K562 (cell line): Measurements from ENCODE around the gene URM1. TPM values are rescaled to one million over a fixed set of nuclear protein-coding genes. Genes with fewer than 3 reads are reported as not detected.

ENCODE experiments used
- ATF4 ChIP-seq: fragments of 450-650 bp; formaldehyde crosslinking; IDR thresholded peaks from 2 replicates; pipeline ENCODE4 v1.4.0; 2022; ENCODE audit warnings: mild to moderate bottlenecking, moderate library complexity
- CHCHD3 ChIP-seq: fragments of 250-450 bp; sonication (Bioruptor Pico); IDR thresholded peaks from 2 replicates; pipeline ENCODE4 v2.1.2; 2022; ENCODE audit warnings: mild to moderate bottlenecking
- CTCFL ChIP-seq: IDR thresholded peaks from 2 replicates; pipeline ENCODE4 v1.6.1; 2011; ENCODE audit warnings: borderline replicate concordance, low read depth, mild to moderate bottlenecking, moderate library complexity, low read length; ENCODE audit not compliant: insufficient read depth, poor library complexity, severe bottlenecking
- E2F5 ChIP-seq: sonication (generic); formaldehyde crosslinking; IDR thresholded peaks from 2 replicates; pipeline ENCODE4 v1.8.0; 2022; ENCODE audit warnings: mild to moderate bottlenecking, missing genetic modification reagents
- EWSR1 ChIP-seq: fragments of 450-650 bp; IDR thresholded peaks from 2 replicates; pipeline ENCODE4 v1.6.1; 2018; ENCODE audit warnings: borderline replicate concordance, mild to moderate bottlenecking, low read depth, moderate library complexity; ENCODE audit not compliant: partially characterized antibody
- FOXA3 ChIP-seq, 2 experiments: fragments of 450-650 bp in 1 of 2; sonication (generic) in 1 of 2; formaldehyde crosslinking; IDR thresholded peaks in 1 of 2; conservative IDR thresholded peaks in 1 of 2; 2 replicates each; pipeline versions ENCODE4 v1.4.0 to v1.8.0; 2020 to 2022; ENCODE audit warnings: mild to moderate bottlenecking in 2 of 2, missing genetic modification reagents in 1 of 2
- GTF3C2 ChIP-seq: IDR thresholded peaks from 3 replicates; pipeline ENCODE4 v1.6.1; 2011; ENCODE audit warnings: borderline replicate concordance, mild to moderate bottlenecking, moderate library complexity; ENCODE audit not compliant: insufficient read length; ENCODE audit errors: extremely low read depth
- HSF4 ChIP-seq: fragments of 250-450 bp; sonication (Bioruptor Pico); IDR thresholded peaks from 2 replicates; pipeline ENCODE4 v2.1.2; 2022; ENCODE audit warnings: mild to moderate bottlenecking, moderate library complexity, borderline replicate concordance
- KDM2B ChIP-seq: fragments of 250-450 bp; sonication (Bioruptor Pico); IDR thresholded peaks from 2 replicates; pipeline ENCODE4 v1.8.0; 2021; ENCODE audit warnings: mild to moderate bottlenecking, moderate library complexity
- NCOA4 ChIP-seq: fragments of 450-650 bp; IDR thresholded peaks from 2 replicates; pipeline ENCODE4 v1.6.1; 2018; ENCODE audit warnings: mild to moderate bottlenecking; ENCODE audit not compliant: partially characterized antibody
- NFE2L1 ChIP-seq: fragments of 450-650 bp; IDR thresholded peaks from 2 replicates; pipeline ENCODE4 v1.6.1; 2016; ENCODE audit warnings: missing genetic modification characterization, low read depth, mild to moderate bottlenecking, missing compliant biosample characterization, moderate library complexity, borderline replicate concordance
- SUPT5H ChIP-seq: fragments of 450-650 bp; IDR thresholded peaks from 2 replicates; pipeline ENCODE4 v1.6.1; 2016
- ZBTB34 ChIP-seq: fragments of 250-450 bp; sonication (Bioruptor Pico); IDR thresholded peaks from 2 replicates; pipeline ENCODE4 v1.8.0; 2021; ENCODE audit warnings: mild to moderate bottlenecking, moderate library complexity
- ZNF217 ChIP-seq: sonication (generic); formaldehyde crosslinking; IDR thresholded peaks from 2 replicates; pipeline ENCODE4 v1.8.0; 2022; ENCODE audit warnings: mild to moderate bottlenecking, missing genetic modification reagents
- ZNF431 ChIP-seq: sonication (generic); formaldehyde crosslinking; IDR thresholded peaks from 2 replicates; pipeline ENCODE4 v1.8.0; 2022; ENCODE audit warnings: mild to moderate bottlenecking, missing genetic modification reagents
- ZNF655 ChIP-seq: fragments of 250-450 bp; sonication (Bioruptor Pico); IDR thresholded peaks from 2 replicates; pipeline ENCODE4 v1.5.0; 2021
- polyA plus RNA-seq, 8 experiments: library from polyadenylated mRNA; depleted of rRNA in 4 of 8; stranded (reverse) in 5 of 8; unstranded in 3 of 8; fragments of >200 nt; fragmentation: Nextera tagmentation in 2 of 8; fragmentation: Illumina TruSeq in 1 of 8; extraction: Ambion mirVana in 2 of 8; extraction: Trizol in 1 of 8; gene quantifications; 2 replicates each; pipeline versions ENCODE4 v1.2.1 to v1.2.3, GENCODE V29; 2011 to 2014; ENCODE audit warnings: inconsistent platforms in 1 of 8, missing spikeins in 1 of 8
- total RNA-seq, 7 experiments: library from RNA; depleted of rRNA in 6 of 7; stranded (reverse); fragments of >200 nt in 6 of 7; fragmentation: Illumina TruSeq in 2 of 7; extraction: Trizol in 2 of 7; gene quantifications; 2 replicates each; pipeline versions ENCODE4 v1.2.1 to v1.2.3, GENCODE V29; 2011 to 2021; ENCODE audit warnings: low replicate concordance in 1 of 7

The URM1 gene
- total and polyA plus RNA-seq, 9 of the 15 experiments (the other 6 are each of a cell fraction or from before 2014, with no cell fraction given) = 10.1 to 88.9 (median 53.3) TPM

- TF ChIP-seq EWSR1 (no peak), ZNF655 (CRISPR knock-in tag) (no peak), KDM2B (no peak), FOXA3 (CRISPR knock-in tag; conservative IDR thresholded peaks at IDR 0.05 in 1 of 2, IDR thresholded peaks at IDR 0.05 in 1 of 2) (no peak), CTCFL (no peak), ZNF431 (CRISPR knock-in tag) (0 out of 2 replicates have a peak, but pooled peaks have one; percentile 21), E2F5 (CRISPR knock-in tag) (no peak), ZBTB34 (CRISPR knock-in tag) (no peak), SUPT5H (peak; percentile 75), NCOA4 (no peak), CHCHD3 (CRISPR knock-in tag) (no peak), HSF4 (no peak), ZNF217 (CRISPR knock-in tag) (no peak), NFE2L1 (tag) (no peak), GTF3C2 (no peak), ATF4 (0 out of 2 replicates have a peak, but pooled peaks have one; percentile 37)
Observed at GRCh38 chr9:128370752-128371629, at the start of gene URM1 (continued).
